ENCODE data around the gene SORCS1.

SORCS1 gene

GRCh38 chr10:106694696-106695095, 469.8 kb downstream of the SORCS1 start:
- Histone ChIP-seq H3K27ac (ENCODE audit: low read depth, low read length) (no peak overlapping the region), H3K9ac (ENCODE audit: low read length in 5 of 5) (no peak overlapping the region), H3K4me3 (ENCODE audit: low read depth in 1 of 5, low read length in 5 of 5) (no peak overlapping the region), H3K4me1 (ENCODE audit: control insufficient read depth in 5 of 5, insufficient read depth in 5 of 5, low read length in 5 of 5) (no peaks in the 10 kb centered on the region), H3K27me3 (ENCODE audit: control insufficient read depth in 5 of 5, insufficient read depth in 4 of 5, low read length in 5 of 5) (peaks cover 0 to 5% (median 0%) of the 10 kb centered on the region in 5 donors), H3K9me3 (ENCODE audit: control insufficient read depth in 5 of 5, low read length in 5 of 5) (no peaks in the 10 kb centered on the region), H3K36me3 (ENCODE audit: control insufficient read depth in 5 of 5, insufficient read depth in 5 of 5, low read length in 5 of 5) (no peaks in the 10 kb centered on the region)

- no peaks in the 10 kb centered on the region for H3K27me3 ChIP-seq (ENCODE audit: control insufficient read depth in 5 of 5, insufficient read depth in 4 of 5, low read length in 5 of 5)
- H3K4me1 ChIP-seq (ENCODE audit: control insufficient read depth in 5 of 5, insufficient read depth in 5 of 5, low read length in 5 of 5), result no peaks in the 10 kb centered on the region
- no peak overlapping the region for H3K4me3 ChIP-seq (ENCODE audit: low read depth in 1 of 5, low read length in 5 of 5)
- no peaks in the 10 kb centered on the region for H3K36me3 ChIP-seq (ENCODE audit: control insufficient read depth in 5 of 5, insufficient read depth in 5 of 5, low read length in 5 of 5)
- H3K9me3 ChIP-seq (ENCODE audit: control insufficient read depth in 5 of 5, low read length in 5 of 5), result peaks cover 0 to 1% (median 0%) of the 10 kb centered on the region in 5 donors
- H3K27ac ChIP-seq (ENCODE audit: low read depth, low read length), result no peak overlapping the region
- H3K9ac ChIP-seq (ENCODE audit: low read length in 5 of 5), result no peak overlapping the region
These were observed 482.3 kb downstream of the SORCS1 start for GRCh38 chr10:106682175-106682574.

GRCh38 chr10:106680061-106680460, 484.4 kb downstream of the SORCS1 start:
- no peaks in the 10 kb centered on the region for H3K27me3 ChIP-seq (ENCODE audit: control insufficient read depth in 5 of 5, insufficient read depth in 4 of 5, low read length in 5 of 5)
- no peak overlapping the region for H3K27ac ChIP-seq (ENCODE audit: low read depth, low read length)
- no peaks in the 10 kb centered on the region for H3K4me1 ChIP-seq (ENCODE audit: control insufficient read depth in 5 of 5, insufficient read depth in 5 of 5, low read length in 5 of 5)
- no peak overlapping the region for H3K9ac ChIP-seq (ENCODE audit: low read length in 5 of 5)
- no peaks in the 10 kb centered on the region for H3K36me3 ChIP-seq (ENCODE audit: control insufficient read depth in 5 of 5, insufficient read depth in 5 of 5, low read length in 5 of 5)
- no peak overlapping the region for H3K4me3 ChIP-seq (ENCODE audit: low read depth in 1 of 5, low read length in 5 of 5)
- peaks cover 0 to 6% (median 3%) of the 10 kb centered on the region in 5 donors for H3K9me3 ChIP-seq (ENCODE audit: control insufficient read depth in 5 of 5, low read length in 5 of 5)

- peaks cover 0 to 6% (median 3%) of the 10 kb centered on the region in 5 donors for H3K9me3 ChIP-seq (ENCODE audit: control insufficient read depth in 5 of 5, low read length in 5 of 5)
- H3K4me3 ChIP-seq (ENCODE audit: low read depth in 1 of 5, low read length in 5 of 5), result no peak overlapping the region
- H3K9ac ChIP-seq (ENCODE audit: low read length in 5 of 5), result no peak overlapping the region
- no peaks in the 10 kb centered on the region for H3K36me3 ChIP-seq (ENCODE audit: control insufficient read depth in 5 of 5, insufficient read depth in 5 of 5, low read length in 5 of 5)
- H3K4me1 ChIP-seq (ENCODE audit: control insufficient read depth in 5 of 5, insufficient read depth in 5 of 5, low read length in 5 of 5), result no peaks in the 10 kb centered on the region
- no peak overlapping the region for H3K27ac ChIP-seq (ENCODE audit: low read depth, low read length)
- no peaks in the 10 kb centered on the region for H3K27me3 ChIP-seq (ENCODE audit: control insufficient read depth in 5 of 5, insufficient read depth in 4 of 5, low read length in 5 of 5)
These were observed 485.2 kb downstream of the SORCS1 start for GRCh38 chr10:106679314-106679713.

GRCh38 chr10:106672517-106673175, 491.9 kb downstream of the SORCS1 start:
- Histone ChIP-seq H3K36me3 (ENCODE audit: control insufficient read depth in 5 of 5, insufficient read depth in 5 of 5, low read length in 5 of 5) (no peaks in the 10 kb centered on the region), H3K27ac (ENCODE audit: low read depth, low read length) (no peak overlapping the region), H3K4me1 (ENCODE audit: control insufficient read depth in 5 of 5, insufficient read depth in 5 of 5, low read length in 5 of 5) (no peaks in the 10 kb centered on the region), H3K4me3 (ENCODE audit: low read depth in 1 of 5, low read length in 5 of 5) (no peak overlapping the region), H3K9ac (ENCODE audit: low read length in 5 of 5) (no peak overlapping the region), H3K27me3 (ENCODE audit: control insufficient read depth in 5 of 5, insufficient read depth in 4 of 5, low read length in 5 of 5) (peaks cover 0 to 3% (median 0%) of the 10 kb centered on the region in 5 donors), H3K9me3 (ENCODE audit: control insufficient read depth in 5 of 5, low read length in 5 of 5) (peaks cover 0 to 6% (median 3%) of the 10 kb centered on the region in 5 donors)

GRCh38 chr10:106661767-106662140, 502.8 kb downstream of the SORCS1 start:
- H3K36me3 ChIP-seq (ENCODE audit: control insufficient read depth in 5 of 5, insufficient read depth in 5 of 5, low read length in 5 of 5), result no peaks in the 10 kb centered on the region
- peaks cover 0 to 5% (median 0%) of the 10 kb centered on the region in 5 donors for H3K9me3 ChIP-seq (ENCODE audit: control insufficient read depth in 5 of 5, low read length in 5 of 5)
- H3K27me3 ChIP-seq (ENCODE audit: control insufficient read depth in 5 of 5, insufficient read depth in 4 of 5, low read length in 5 of 5), result no peaks in the 10 kb centered on the region
- no peak overlapping the region for H3K4me3 ChIP-seq (ENCODE audit: low read depth in 1 of 5, low read length in 5 of 5)
- no peak overlapping the region for H3K9ac ChIP-seq (ENCODE audit: low read length in 5 of 5)
- H3K27ac ChIP-seq (ENCODE audit: low read depth, low read length), result no peak overlapping the region
- H3K4me1 ChIP-seq (ENCODE audit: control insufficient read depth in 5 of 5, insufficient read depth in 5 of 5, low read length in 5 of 5), result no peaks in the 10 kb centered on the region

GRCh38 chr10:106661133-106661766, 503.3 kb downstream of the SORCS1 start:
- no peak overlapping the region for H3K9ac ChIP-seq (ENCODE audit: low read length in 5 of 5)
- H3K36me3 ChIP-seq (ENCODE audit: control insufficient read depth in 5 of 5, insufficient read depth in 5 of 5, low read length in 5 of 5), result no peaks in the 10 kb centered on the region
- no peak overlapping the region for H3K27ac ChIP-seq (ENCODE audit: low read depth, low read length)
- H3K4me3 ChIP-seq (ENCODE audit: low read depth in 1 of 5, low read length in 5 of 5), result no peak overlapping the region
- peaks cover 0 to 5% (median 0%) of the 10 kb centered on the region in 5 donors for H3K9me3 ChIP-seq (ENCODE audit: control insufficient read depth in 5 of 5, low read length in 5 of 5)
- H3K4me1 ChIP-seq (ENCODE audit: control insufficient read depth in 5 of 5, insufficient read depth in 5 of 5, low read length in 5 of 5), result no peaks in the 10 kb centered on the region
- no peaks in the 10 kb centered on the region for H3K27me3 ChIP-seq (ENCODE audit: control insufficient read depth in 5 of 5, insufficient read depth in 4 of 5, low read length in 5 of 5)

GRCh38 chr10:106660550-106660949, 504.0 kb downstream of the SORCS1 start:
- Histone ChIP-seq H3K36me3 (ENCODE audit: control insufficient read depth in 5 of 5, insufficient read depth in 5 of 5, low read length in 5 of 5) (no peaks in the 10 kb centered on the region), H3K27me3 (ENCODE audit: control insufficient read depth in 5 of 5, insufficient read depth in 4 of 5, low read length in 5 of 5) (no peaks in the 10 kb centered on the region), H3K27ac (ENCODE audit: low read depth, low read length) (no peak overlapping the region), H3K9ac (ENCODE audit: low read length in 5 of 5) (no peak overlapping the region), H3K4me1 (ENCODE audit: control insufficient read depth in 5 of 5, insufficient read depth in 5 of 5, low read length in 5 of 5) (no peaks in the 10 kb centered on the region), H3K4me3 (ENCODE audit: low read depth in 1 of 5, low read length in 5 of 5) (no peak overlapping the region), H3K9me3 (ENCODE audit: control insufficient read depth in 5 of 5, low read length in 5 of 5) (peaks cover 0 to 5% (median 0%) of the 10 kb centered on the region in 5 donors)

GRCh38 chr10:106655636-106656035, 508.9 kb downstream of the SORCS1 start:
- Histone ChIP-seq H3K27ac (ENCODE audit: low read depth, low read length) (no peak overlapping the region), H3K4me3 (ENCODE audit: low read depth in 1 of 5, low read length in 5 of 5) (no peak overlapping the region), H3K27me3 (ENCODE audit: control insufficient read depth in 5 of 5, insufficient read depth in 4 of 5, low read length in 5 of 5) (no peaks in the 10 kb centered on the region), H3K9me3 (ENCODE audit: control insufficient read depth in 5 of 5, low read length in 5 of 5) (no peaks in the 10 kb centered on the region), H3K4me1 (ENCODE audit: control insufficient read depth in 5 of 5, insufficient read depth in 5 of 5, low read length in 5 of 5) (no peaks in the 10 kb centered on the region), H3K9ac (ENCODE audit: low read length in 5 of 5) (no peak overlapping the region), H3K36me3 (ENCODE audit: control insufficient read depth in 5 of 5, insufficient read depth in 5 of 5, low read length in 5 of 5) (no peaks in the 10 kb centered on the region)

GRCh38 chr10:106655165-106655564, 509.3 kb downstream of the SORCS1 start:
- Histone ChIP-seq H3K27ac (ENCODE audit: low read depth, low read length) (no peak overlapping the region), H3K4me1 (ENCODE audit: control insufficient read depth in 5 of 5, insufficient read depth in 5 of 5, low read length in 5 of 5) (no peaks in the 10 kb centered on the region), H3K9me3 (ENCODE audit: control insufficient read depth in 5 of 5, low read length in 5 of 5) (no peaks in the 10 kb centered on the region), H3K4me3 (ENCODE audit: low read depth in 1 of 5, low read length in 5 of 5) (no peak overlapping the region), H3K36me3 (ENCODE audit: control insufficient read depth in 5 of 5, insufficient read depth in 5 of 5, low read length in 5 of 5) (no peaks in the 10 kb centered on the region), H3K27me3 (ENCODE audit: control insufficient read depth in 5 of 5, insufficient read depth in 4 of 5, low read length in 5 of 5) (no peaks in the 10 kb centered on the region), H3K9ac (ENCODE audit: low read length in 5 of 5) (no peak overlapping the region)
